GM23338 (cell line): ENCODE results near the gene QRICH1. TPM values are rescaled to one million over a fixed set of nuclear protein-coding genes. Genes with fewer than 3 reads are reported as not detected.

Source experiments
- ATAC-seq: fragments of 200-7000 bp; cut with Tn5 transposase; 3 replicates; pipeline ENCODE4 v1.9.1; 2020
- DNase-seq: peaks from one replicate; pipeline ENCODE4 v3.0.0-alpha.2; 2015; ENCODE audit warnings: low spot score
- H2AFZ ChIP-seq: fragments of 200-600 bp; sonication (generic); 2 replicates; pipeline ENCODE4 v1.8.0; 2016; ENCODE audit warnings: antibody characterized with exemption, mild to moderate bottlenecking, moderate library complexity
- H3F3A ChIP-seq: fragments of 200-600 bp; sonication (generic); replicated peaks from 2 replicates; pipeline ENCODE4 v1.8.0; 2017; ENCODE audit warnings: antibody characterized with exemption, mixed run types, low read depth
- H3K27ac ChIP-seq: fragments of 200-600 bp; sonication (generic); 2 replicates; pipeline ENCODE4 v1.6.1; 2016; ENCODE audit warnings: low read depth
- H3K27me3 ChIP-seq: fragments of 200-600 bp; sonication (generic); 2 replicates; pipeline ENCODE4 v1.8.0; 2016; ENCODE audit warnings: mild to moderate bottlenecking, mixed run types, moderate library complexity; ENCODE audit not compliant: insufficient read depth
- H3K36me3 ChIP-seq: fragments of 200-600 bp; sonication (generic); 2 replicates; pipeline ENCODE4 v1.8.0; 2016; ENCODE audit warnings: mild to moderate bottlenecking; ENCODE audit not compliant: insufficient read depth
- H3K4me1 ChIP-seq: fragments of 200-600 bp; sonication (generic); 2 replicates; pipeline ENCODE4 v1.8.0; 2016; ENCODE audit warnings: mild to moderate bottlenecking, moderate library complexity; ENCODE audit not compliant: insufficient read depth
- H3K4me2 ChIP-seq: fragments of 200-600 bp; sonication (generic); 2 replicates; pipeline ENCODE4 v1.7.1; 2017; ENCODE audit warnings: mixed run types
- H3K4me3 ChIP-seq: fragments of 200-600 bp; sonication (generic); 2 replicates; pipeline ENCODE4 v1.6.1; 2016; ENCODE audit warnings: mixed run types
- H3K79me2 ChIP-seq: fragments of 200-600 bp; sonication (generic); replicated peaks from 2 replicates; pipeline ENCODE4 v1.8.0; 2017; ENCODE audit warnings: mild to moderate bottlenecking; ENCODE audit not compliant: insufficient read depth
- H3K9me2 ChIP-seq: fragments of 200-600 bp; sonication (generic); 2 replicates; pipeline ENCODE4 v1.8.0; 2017; ENCODE audit not compliant: insufficient read depth
- H4K20me1 ChIP-seq: fragments of 200-600 bp; sonication (generic); replicated peaks from 2 replicates; pipeline ENCODE4 v1.8.0; 2017; ENCODE audit warnings: mild to moderate bottlenecking; ENCODE audit not compliant: insufficient read depth
- H3K27ac Mint-ChIP-seq: 2 replicates; pipeline ENCODE4 v1.8.0; 2020; ENCODE audit warnings: inconsistent platforms, mild to moderate bottlenecking, moderate library complexity, mixed read lengths
- H3K27me3 Mint-ChIP-seq: 3 replicates; pipeline ENCODE4 v1.8.0; 2022; ENCODE audit warnings: low read depth, mild to moderate bottlenecking, moderate library complexity, mixed read lengths, inconsistent platforms; ENCODE audit not compliant: insufficient read depth, poor library complexity
- H3K36me3 Mint-ChIP-seq: 3 replicates; pipeline ENCODE4 v1.8.0; 2021; ENCODE audit warnings: low read depth, mild to moderate bottlenecking, inconsistent platforms, moderate library complexity, mixed read lengths
- H3K4me1 Mint-ChIP-seq: 3 replicates; pipeline ENCODE4 v1.8.0; 2020; ENCODE audit warnings: mild to moderate bottlenecking, inconsistent platforms, mixed read lengths
- H3K4me3 Mint-ChIP-seq: 3 replicates; pipeline ENCODE4 v1.8.0; 2021; ENCODE audit warnings: moderate library complexity, mild to moderate bottlenecking, inconsistent platforms, mixed read lengths
- H3K9me3 Mint-ChIP-seq: 3 replicates; pipeline ENCODE4 v1.8.0; 2020; ENCODE audit warnings: moderate library complexity, mild to moderate bottlenecking, inconsistent platforms, mixed read lengths
- CTCF ChIP-seq, 2 experiments: fragments of 200-600 bp in 1 of 2; sonication (generic) in 1 of 2; conservative IDR thresholded peaks; 2 replicates each; pipeline versions ENCODE4 v1.5.1 to v1.6.1; 2016 to 2017; ENCODE audit warnings: antibody characterized with exemption in 2 of 2, low read depth in 2 of 2, mild to moderate bottlenecking in 2 of 2, moderate library complexity in 1 of 2
- EZH2 ChIP-seq: fragments of 200-600 bp; sonication (generic); IDR thresholded peaks from one replicate; pipeline ENCODE4 v1.8.0; 2017; ENCODE audit warnings: antibody characterized with exemption, mild to moderate bottlenecking, low read depth; ENCODE audit not compliant: unreplicated experiment
- ZNF462 ChIP-seq: fragments of 250-450 bp; sonication (Bioruptor Pico); IDR thresholded peaks from 2 replicates; pipeline ENCODE4 v1.5.0; 2020; ENCODE audit warnings: mild to moderate bottlenecking, moderate library complexity
- polyA plus RNA-seq: library from polyadenylated mRNA; unstranded; fragments of >200 nt; fragmentation: Nextera tagmentation; extraction: Ambion mirVana; gene quantifications from 2 replicates; pipeline ENCODE4 v1.2.1, GENCODE V29; 2016
- total RNA-seq: library from RNA; depleted of rRNA; stranded (reverse); fragments of >200 nt; shearing (Covaris generic); gene quantifications from 2 replicates; pipeline ENCODE4 v1.2.3, GENCODE V29; 2014

Gene QRICH1
- total and polyA plus RNA-seq, 2 experiments from 2014 or later = 66.9 to 149 TPM

GRCh38 chr3:48989126-48989795 lies 104.6 kb downstream of the QRICH1 start (continued):
- no peak for TF ChIP-seq ZNF462

- no peaks in the 10 kb centered on the region for H3K9me3 Mint-ChIP-seq
- peaks cover 10% of the 10 kb centered on the region for H3K36me3 ChIP-seq
- 0 out of 2 replicates have a peak overlapping the region, but pooled peaks have one; percentile 19 for H3K27ac ChIP-seq
- peaks cover 25% of the 10 kb centered on the region for H4K20me1 ChIP-seq
- DNase-seq (no peak), ATAC-seq (no peak)
- H3K4me3 Mint-ChIP-seq = no peak overlapping the region
- no peaks in the 10 kb centered on the region for H3K27me3 ChIP-seq
- H3K4me2 ChIP-seq = no peak overlapping the region
- peak overlapping the region; percentile 11; the same call in 1 of the 2 replicates for H3K27ac Mint-ChIP-seq
- peaks cover 4% of the 10 kb centered on the region; the same call in 1 of the 2 replicates for H3K79me2 ChIP-seq
- peaks cover 10% of the 10 kb centered on the region for H3K4me1 Mint-ChIP-seq
- no peak overlapping the region for H2AFZ ChIP-seq
- H3K4me1 ChIP-seq = peaks cover 5% of the 10 kb centered on the region; the same call in 1 of the 2 replicates
- peaks cover 29% of the 10 kb centered on the region for H3K27me3 Mint-ChIP-seq
- H3K9me2 ChIP-seq = no peaks in the 10 kb centered on the region
- TF ChIP-seq EZH2 = no peak
- no peak for TF ChIP-seq CTCF (conservative IDR thresholded peaks at IDR 0.05; ENCODE audit: low read depth in 2 of 2)
- H3K4me3 ChIP-seq = no peak overlapping the region
- H3K36me3 Mint-ChIP-seq = peaks cover 56% of the 10 kb centered on the region
- 0 out of 2 replicates have a peak, but pooled peaks cover 10% of the 10 kb centered on the region for H3F3A ChIP-seq
Measured at GRCh38 chr3:48985831-48986376, 108.0 kb downstream of the QRICH1 start.
